ENCODE data around the gene CDK5RAP3.
"Not testable (repeated sequence)": the region's sequence is repeated elsewhere in the genome, so short reads cannot be mapped to it uniquely, and the experiment has no call there.

CDK5RAP3 gene

GRCh38 chr17:47970725-47971499 is at the start of gene CDK5RAP3:
CDK5RAP3 (plus strand) TSS chr17:47971113; CDS start chr17:47971147, 34 bp downstream.
- peak; percentile 79 for FAIRE-seq
- DNase-seq (ENCODE audit: insufficient read length, low spot score) = peak; percentile 96
- TF ChIP-seq POLR2A (IDR thresholded peaks at IDR 0.05; ENCODE audit: low read depth, low read length) = peak; percentile 81

- TF ChIP-seq POLR2A (IDR thresholded peaks at IDR 0.05; ENCODE audit: low read depth, low read length) = no peak
- no peak for DNase-seq (ENCODE audit: insufficient read length, low spot score)
- no peak for FAIRE-seq
Observed at GRCh38 chr17:47924785-47925677, 45.9 kb upstream of the CDK5RAP3 start.

- FAIRE-seq (no peak), DNase-seq (ENCODE audit: insufficient read length, low spot score) (no peak)
- TF ChIP-seq POLR2A (IDR thresholded peaks at IDR 0.05; ENCODE audit: low read depth, low read length) = no peak
Observed at GRCh38 chr17:47925678-47925988, 45.3 kb upstream of the CDK5RAP3 start.

- no peak for TF ChIP-seq POLR2A (IDR thresholded peaks at IDR 0.05; ENCODE audit: low read depth, low read length)
- DNase-seq (ENCODE audit: insufficient read length, low spot score) (no peak), FAIRE-seq (no peak)
Observed at GRCh38 chr17:47927821-47928400, 43.0 kb upstream of the CDK5RAP3 start.

GRCh38 chr17:47928415-47928814 is 42.5 kb upstream of the CDK5RAP3 start:
- no peak for DNase-seq (ENCODE audit: insufficient read length, low spot score)
- FAIRE-seq = no peak
- TF ChIP-seq POLR2A (IDR thresholded peaks at IDR 0.05; ENCODE audit: low read depth, low read length) = no peak

- DNase-seq (ENCODE audit: insufficient read length, low spot score) = no peak
- FAIRE-seq = no peak
- TF ChIP-seq POLR2A (IDR thresholded peaks at IDR 0.05; ENCODE audit: low read depth, low read length) = no peak
Observed at GRCh38 chr17:47929218-47930000, 41.5 kb upstream of the CDK5RAP3 start.

- FAIRE-seq (no peak), DNase-seq (ENCODE audit: insufficient read length, low spot score) (no peak)
- TF ChIP-seq POLR2A (IDR thresholded peaks at IDR 0.05; ENCODE audit: low read depth, low read length) = no peak
Observed at GRCh38 chr17:47931848-47932247, 39.1 kb upstream of the CDK5RAP3 start.

GRCh38 chr17:47934856-47935255 is 36.1 kb upstream of the CDK5RAP3 start:
- FAIRE-seq (no peak), DNase-seq (ENCODE audit: insufficient read length, low spot score) (peak; percentile 73)
- no peak for TF ChIP-seq POLR2A (IDR thresholded peaks at IDR 0.05; ENCODE audit: low read depth, low read length)

GRCh38 chr17:47935468-47935867 is 35.4 kb upstream of the CDK5RAP3 start:
- FAIRE-seq = not testable (repeated sequence)

GRCh38 chr17:47935961-47936360 is 35.0 kb upstream of the CDK5RAP3 start:
- FAIRE-seq = peak; percentile 58
- peak; percentile 93 for DNase-seq (ENCODE audit: insufficient read length, low spot score)
- no peak for TF ChIP-seq POLR2A (IDR thresholded peaks at IDR 0.05; ENCODE audit: low read depth, low read length)

More at GRCh38 chr17:47935468-47935867, 35.4 kb upstream of the CDK5RAP3 start:
- not testable (repeated sequence) for DNase-seq (ENCODE audit: insufficient read length, low spot score)

GRCh38 chr17:47937941-47938340 is 33.0 kb upstream of the CDK5RAP3 start:
- FAIRE-seq = no peak
- DNase-seq (ENCODE audit: insufficient read length, low spot score) = no peak
- TF ChIP-seq POLR2A (IDR thresholded peaks at IDR 0.05; ENCODE audit: low read depth, low read length) = no peak

- DNase-seq (ENCODE audit: insufficient read length, low spot score) (peak; percentile 97), FAIRE-seq (peak; percentile 86)
- TF ChIP-seq POLR2A (IDR thresholded peaks at IDR 0.05; ENCODE audit: low read depth, low read length) = peak; percentile 73
Observed at GRCh38 chr17:47941246-47942095, 29.4 kb upstream of the CDK5RAP3 start, which contains the start of gene PNPO. PNPO (plus strand) TSS chr17:47941571; CDS start chr17:47941676, 105 bp downstream.

GRCh38 chr17:47942096-47942510 is 28.8 kb upstream of the CDK5RAP3 start:
- no peak for TF ChIP-seq POLR2A (IDR thresholded peaks at IDR 0.05; ENCODE audit: low read depth, low read length)
- no peak for FAIRE-seq
- DNase-seq (ENCODE audit: insufficient read length, low spot score) = no peak

Data from H54 (cell line).